Loucy (cell line): ENCODE measurements around the gene GNPTAB.

Source experiments
- CTCF ChIP-seq: fragments of 200-600 bp; sonication (generic); conservative IDR thresholded peaks from 2 replicates; pipeline ENCODE4 v1.5.1; 2014; ENCODE audit warnings: mild to moderate bottlenecking, antibody characterized with exemption, low read length
- EZH2phosphoT487 ChIP-seq: fragments of 200-600 bp; IDR thresholded peaks from 2 replicates; pipeline ENCODE4 v1.6.1; 2018; ENCODE audit warnings: antibody characterized with exemption, mild to moderate bottlenecking, moderate library complexity, borderline replicate concordance

- TF ChIP-seq CTCF, result no peak
- TF ChIP-seq EZH2phosphoT487, result no peak
Measured at GRCh38 chr12:101785671-101786070, 45.1 kb downstream of the GNPTAB start.
